Adipose tissue (tissue), 3 donors: ENCODE measurements around the gene MS4A6E. TPM values are rescaled to one million over a fixed set of nuclear protein-coding genes. Genes with fewer than 3 reads are reported as not detected.
"Not testable (repeated sequence)": the region's sequence is repeated elsewhere in the genome, so short reads cannot be mapped to it uniquely, and the experiment has no call there.

Source experiments
- H3K27ac ChIP-seq: one replicate; pipeline ENCODE4 v1.5.1; 2013; ENCODE audit warnings: low read depth, low read length
- WGBS, 3 donors: extraction: QIAGEN DNeasy Blood & Tissue Kit; methylation state at CpG; one replicate each; pipeline ENCODE4 v1.1.7; 2013; 5-methylcytosine and 5-hydroxymethylcytosine counted together
- polyA plus RNA-seq, 3 donors: library from polyadenylated mRNA; stranded (reverse); fragments of 200-250 nt; gene quantifications; one replicate each; pipeline ENCODE4 v1.2.3, GENCODE V29; 2013
- donor health status: healthy with polysubstance abuse.
- donor health status: Bipolar disorder and iron deficiency.
- donor health status: healthy.

MS4A6E gene
- polyA plus RNA-seq, 3 donors: 0.16 to 0.36 TPM; not detected in 1

- no peak overlapping the region for H3K27ac ChIP-seq
These were observed 1.4 kb downstream of the MS4A6E start for GRCh38 chr11:60328460-60328859.

- 0 to 65% (median 34%) methylated on average over 3 of the region's 3 CpGs for WGBS, 3 donors
- H3K27ac ChIP-seq: no peak overlapping the region
These were observed 5.8 kb downstream of the MS4A6E start for GRCh38 chr11:60332846-60333245.

GRCh38 chr11:60334005-60334620 lies 7.1 kb downstream of the MS4A6E start:
- 14 to 22% (median 18%) methylated on average over 2 of the region's 2 CpGs for WGBS, 3 donors
- H3K27ac ChIP-seq: no peak overlapping the region

GRCh38 chr11:60336767-60337391 lies 9.8 kb downstream of the MS4A6E start:
- H3K27ac ChIP-seq: no peak overlapping the region
- 88 to 92% (median 90%) methylated on average over 7 of the region's 7 CpGs for WGBS, 3 donors

GRCh38 chr11:60338053-60338452 lies 11.0 kb downstream of the MS4A6E start:
- WGBS, 3 donors: 44 to 62% (median 56%) methylated on average over 2 of the region's 2 CpGs

GRCh38 chr11:60339356-60339755 lies 12.3 kb downstream of the MS4A6E start:
- WGBS, 3 donors: 56% methylated on average over 3 of the region's 3 CpGs
- H3K27ac ChIP-seq: no peak overlapping the region

More at GRCh38 chr11:60338053-60338452, 11.0 kb downstream of the MS4A6E start:
- no peak overlapping the region for H3K27ac ChIP-seq

- WGBS, 3 donors: 69 to 72% (median 70%) methylated on average over 10 of the region's 10 CpGs
- no peak overlapping the region for H3K27ac ChIP-seq
These were observed 16.1 kb downstream of the MS4A6E start for GRCh38 chr11:60343094-60343704.

GRCh38 chr11:60344146-60344545 lies 17.1 kb downstream of the MS4A6E start:
- no peak overlapping the region for H3K27ac ChIP-seq
- WGBS, 3 donors: 86 to 96% (median 94%) methylated on average over 2 of the region's 2 CpGs

GRCh38 chr11:60345489-60345888 lies 18.4 kb downstream of the MS4A6E start:
- H3K27ac ChIP-seq: no peak overlapping the region

GRCh38 chr11:60347084-60347797 lies 20.2 kb downstream of the MS4A6E start:
- WGBS, 3 donors: 84 to 91% (median 85%) methylated on average over 2 of the region's 2 CpGs

GRCh38 chr11:60348116-60348515 lies 21.1 kb downstream of the MS4A6E start:
- 50 to 71% (median 65%) methylated on average over 2 of the region's 2 CpGs for WGBS, 3 donors
- no peak overlapping the region for H3K27ac ChIP-seq

More at GRCh38 chr11:60347084-60347797, 20.2 kb downstream of the MS4A6E start:
- no peak overlapping the region for H3K27ac ChIP-seq

- H3K27ac ChIP-seq: no peak overlapping the region
- 75 to 85% (median 83%) methylated on average over 1 of the region's 1 CpG for WGBS, 3 donors
These were observed 22.9 kb downstream of the MS4A6E start for GRCh38 chr11:60349990-60350389.

GRCh38 chr11:60357771-60358170 lies 30.7 kb downstream of the MS4A6E start:
- H3K27ac ChIP-seq: no peak overlapping the region
- 17 to 20% (median 17%) methylated on average over 2 of the region's 2 CpGs for WGBS, 3 donors

- H3K27ac ChIP-seq: no peak overlapping the region
- WGBS, 3 donors: 80 to 89% (median 84%) methylated on average over 4 of the region's 4 CpGs
These were observed 33.6 kb downstream of the MS4A6E start for GRCh38 chr11:60360621-60361020.

GRCh38 chr11:60362241-60362640 lies 35.2 kb downstream of the MS4A6E start:
- 32 to 44% (median 42%) methylated on average over 1 of the region's 1 CpG for whole genome bisulfite sequencing, 3 donors
- H3K27ac ChIP-seq: no peak overlapping the region

GRCh38 chr11:60363542-60364470 lies 36.8 kb downstream of the MS4A6E start:
- H3K27ac ChIP-seq: no peak overlapping the region
- 31 to 52% (median 33%) methylated on average over 7 of the region's 7 CpGs for WGBS, 3 donors

GRCh38 chr11:60366262-60366904 lies 39.3 kb downstream of the MS4A6E start:
- not testable (repeated sequence) for H3K27ac ChIP-seq
- 87 to 95% (median 91%) methylated on average over 15 of the region's 15 CpGs for WGBS, 3 donors

GRCh38 chr11:60367009-60367408 lies 40.0 kb downstream of the MS4A6E start:
- WGBS, 3 donors: 39 to 72% (median 50%) methylated on average over 2 of the region's 2 CpGs
- H3K27ac ChIP-seq: no peak overlapping the region
